Measurements from ENCODE around the gene CHRD. TPM values are rescaled to one million over a fixed set of nuclear protein-coding genes. Genes with fewer than 3 reads are reported as not detected.

The CHRD gene
- polyA plus RNA-seq, 3 donors, result 10.1 to 30.1 (median 14.2) TPM

GRCh38 chr3:184388936-184389230 lies 9.0 kb downstream of the CHRD start:
- H3K27ac ChIP-seq (ENCODE audit: low read depth, low read length), result no peak overlapping the region
- 75 to 85% (median 79%) methylated on average over 8 of the region's 8 CpGs for WGBS, 3 donors

GRCh38 chr3:184389384-184389783 lies 9.5 kb downstream of the CHRD start:
- H3K27ac ChIP-seq (ENCODE audit: low read depth, low read length), result no peak overlapping the region
- 56 to 78% (median 58%) methylated on average over 5 of the region's 5 CpGs for WGBS, 3 donors

- 85 to 94% (median 87%) methylated on average over 4 of the region's 5 CpGs for WGBS, 3 donors
These were observed 10.2 kb downstream of the CHRD start for GRCh38 chr3:184389935-184390528.

GRCh38 chr3:184391266-184391665 lies 11.4 kb downstream of the CHRD start:
- WGBS, 3 donors, result 73 to 88% (median 85%) methylated on average over 3 of the region's 3 CpGs
- H3K27ac ChIP-seq (ENCODE audit: low read depth, low read length), result no peak overlapping the region

More at GRCh38 chr3:184389935-184390528, 10.2 kb downstream of the CHRD start:
- no peak overlapping the region for H3K27ac ChIP-seq (ENCODE audit: low read depth, low read length)

- WGBS, 3 donors, result 43 to 86% (median 82%) methylated on average over 5 of the region's 5 CpGs
- H3K27ac ChIP-seq (ENCODE audit: low read depth, low read length), result no peak overlapping the region
These were observed 15.4 kb downstream of the CHRD start for GRCh38 chr3:184395320-184395660.

- WGBS, 3 donors, result 25 to 37% (median 36%) methylated on average over 9 of the region's 9 CpGs
- no peak overlapping the region for H3K27ac ChIP-seq (ENCODE audit: low read depth, low read length)
These were observed 19.6 kb downstream of the CHRD start for GRCh38 chr3:184399410-184399809.

- H3K27ac ChIP-seq (ENCODE audit: low read depth, low read length), result no peak overlapping the region
- 64 to 75% (median 73%) methylated on average over 20 of the region's 20 CpGs for WGBS, 3 donors
These were observed 25.5 kb downstream of the CHRD start for GRCh38 chr3:184405075-184406030.

- 84 to 90% (median 87%) methylated on average over 8 of the region's 8 CpGs for WGBS, 3 donors
- H3K27ac ChIP-seq (ENCODE audit: low read depth, low read length), result no peak overlapping the region
These were observed 29.6 kb downstream of the CHRD start for GRCh38 chr3:184409331-184409926.

GRCh38 chr3:184409946-184410500 lies 30.2 kb downstream of the CHRD start:
- no peak overlapping the region for H3K27ac ChIP-seq (ENCODE audit: low read depth, low read length)
- 71 to 81% (median 73%) methylated on average over 12 of the region's 12 CpGs for WGBS, 3 donors

GRCh38 chr3:184414418-184415202 lies 34.8 kb downstream of the CHRD start:
- WGBS, 3 donors, result 83 to 85% (median 84%) methylated on average over 16 of the region's 16 CpGs

GRCh38 chr3:184415203-184415490 lies 35.3 kb downstream of the CHRD start:
- WGBS, 3 donors, result 68 to 83% (median 74%) methylated on average over 4 of the region's 4 CpGs

More at GRCh38 chr3:184414418-184415202, 34.8 kb downstream of the CHRD start:
- no peak overlapping the region for H3K27ac ChIP-seq (ENCODE audit: low read depth, low read length)

GRCh38 chr3:184417619-184418327 lies 37.9 kb downstream of the CHRD start:
- 21 to 38% (median 34%) methylated on average over 12 to 14 of the region's 14 CpGs for WGBS, 3 donors
- no peak overlapping the region for H3K27ac ChIP-seq (ENCODE audit: low read depth, low read length)

More at GRCh38 chr3:184415203-184415490, 35.3 kb downstream of the CHRD start:
- no peak overlapping the region for H3K27ac ChIP-seq (ENCODE audit: low read depth, low read length)

GRCh38 chr3:184419171-184419570 lies 39.3 kb downstream of the CHRD start:
- 77 to 88% (median 85%) methylated on average over 5 of the region's 5 CpGs for WGBS, 3 donors
- no peak overlapping the region for H3K27ac ChIP-seq (ENCODE audit: low read depth, low read length)

GRCh38 chr3:184423561-184423960 lies 43.7 kb downstream of the CHRD start:
- 77 to 86% (median 85%) methylated on average over 3 of the region's 3 CpGs for WGBS, 3 donors
- no peak overlapping the region for H3K27ac ChIP-seq (ENCODE audit: low read depth, low read length)

GRCh38 chr3:184426691-184427141 lies 46.9 kb downstream of the CHRD start:
- H3K27ac ChIP-seq (ENCODE audit: low read depth, low read length), result no peak overlapping the region
- 80 to 90% (median 88%) methylated on average over 12 of the region's 12 CpGs for WGBS, 3 donors

GRCh38 chr3:184428561-184429175 lies 48.8 kb downstream of the CHRD start:
- no peak overlapping the region for H3K27ac ChIP-seq (ENCODE audit: low read depth, low read length)
- WGBS, 3 donors, result 65 to 70% (median 69%) methylated on average over 6 of the region's 6 CpGs

- H3K27ac ChIP-seq (ENCODE audit: low read depth, low read length), result no peak overlapping the region
- WGBS, 3 donors, result 83 to 87% (median 87%) methylated on average over 4 of the region's 4 CpGs
These were observed 49.9 kb downstream of the CHRD start for GRCh38 chr3:184429786-184430185.
